Measurements from ENCODE around the gene CAPZA2.
"Not testable (repeated sequence)": the region's sequence is repeated elsewhere in the genome, so short reads cannot be mapped to it uniquely, and the experiment has no call there.

- TF ChIP-seq EZH2 (IDR thresholded peaks at IDR 0.05); POLR2AphosphoS5 (IDR thresholded peaks at IDR 0.05; ENCODE audit: borderline replicate concordance, low read depth, low read length): not testable (repeated sequence)
Observed at GRCh38 chr7:116971153-116971552, 108.8 kb downstream of the CAPZA2 start.
